Measurements from ENCODE around the gene KRTAP4-6.

DNA sequence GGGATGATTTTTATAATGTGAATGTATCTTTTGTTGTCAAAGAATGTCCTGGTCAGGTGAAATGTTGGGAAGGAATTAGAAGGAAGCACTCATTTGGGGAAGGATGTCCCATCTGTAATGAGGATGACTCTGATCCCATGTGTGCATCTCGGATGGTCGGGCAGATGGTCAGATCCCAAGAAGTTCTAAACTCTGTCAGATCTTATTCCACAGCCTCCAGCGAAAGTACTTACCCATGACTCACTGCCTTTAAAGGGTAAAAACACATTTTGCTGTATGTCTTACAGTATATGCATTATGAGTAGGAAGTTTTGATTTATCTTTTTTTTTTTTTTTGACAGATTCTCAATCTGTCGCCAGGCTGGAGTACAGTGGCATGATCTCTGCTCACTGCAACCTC is 21.6 kb downstream of the KRTAP4-6 start:
- TF ChIP-seq, protein P1, sequence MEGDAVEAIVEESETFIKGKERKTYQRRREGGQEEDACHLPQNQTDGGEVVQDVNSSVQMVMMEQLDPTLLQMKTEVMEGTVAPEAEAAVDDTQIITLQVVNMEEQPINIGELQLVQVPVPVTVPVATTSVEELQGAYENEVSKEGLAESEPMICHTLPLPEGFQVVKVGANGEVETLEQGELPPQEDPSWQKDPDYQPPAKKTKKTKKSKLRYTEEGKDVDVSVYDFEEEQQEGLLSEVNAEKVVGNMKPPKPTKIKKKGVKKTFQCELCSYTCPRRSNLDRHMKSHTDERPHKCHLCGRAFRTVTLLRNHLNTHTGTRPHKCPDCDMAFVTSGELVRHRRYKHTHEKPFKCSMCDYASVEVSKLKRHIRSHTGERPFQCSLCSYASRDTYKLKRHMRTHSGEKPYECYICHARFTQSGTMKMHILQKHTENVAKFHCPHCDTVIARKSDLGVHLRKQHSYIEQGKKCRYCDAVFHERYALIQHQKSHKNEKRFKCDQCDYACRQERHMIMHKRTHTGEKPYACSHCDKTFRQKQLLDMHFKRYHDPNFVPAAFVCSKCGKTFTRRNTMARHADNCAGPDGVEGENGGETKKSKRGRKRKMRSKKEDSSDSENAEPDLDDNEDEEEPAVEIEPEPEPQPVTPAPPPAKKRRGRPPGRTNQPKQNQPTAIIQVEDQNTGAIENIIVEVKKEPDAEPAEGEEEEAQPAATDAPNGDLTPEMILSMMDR (IDR thresholded peaks at IDR 0.05) = no peak
- TF ChIP-seq RFX5 (IDR thresholded peaks at IDR 0.05; ENCODE audit: low read length) (no peak), TAF1 (IDR thresholded peaks at IDR 0.05; ENCODE audit: borderline replicate concordance, low read depth, low read length) (no peak), USF2 (IDR thresholded peaks at IDR 0.05; ENCODE audit: borderline replicate concordance, low read depth, low read length) (no peak), EZH2phosphoT487 (IDR thresholded peaks at IDR 0.05; ENCODE audit: borderline replicate concordance, low read depth) (no peak), YY1 (IDR thresholded peaks at IDR 0.05; ENCODE audit: low read depth) (no peak), NRF1 (IDR thresholded peaks at IDR 0.05; ENCODE audit: low read depth, low read length) (no peak), REST (IDR thresholded peaks at IDR 0.05; ENCODE audit: low read depth, low read length) (no peak), ZBTB33 (IDR thresholded peaks at IDR 0.05; ENCODE audit: borderline replicate concordance, low read depth) (no peak), PBX3 (IDR thresholded peaks at IDR 0.05) (no peak), GABPA (IDR thresholded peaks at IDR 0.05; ENCODE audit: low read depth) (no peak), GATA2 (CRISPR knock-in tag; IDR thresholded peaks at IDR 0.05) (no peak), TEAD4 (IDR thresholded peaks at IDR 0.05; ENCODE audit: borderline replicate concordance, insufficient read depth) (no peak)
- TF ChIP-seq, protein P2, sequence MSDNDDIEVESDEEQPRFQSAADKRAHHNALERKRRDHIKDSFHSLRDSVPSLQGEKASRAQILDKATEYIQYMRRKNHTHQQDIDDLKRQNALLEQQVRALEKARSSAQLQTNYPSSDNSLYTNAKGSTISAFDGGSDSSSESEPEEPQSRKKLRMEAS (IDR thresholded peaks at IDR 0.05; ENCODE audit: low read depth) = no peak

Measured in SK-N-SH (cell line).